Spinal cord (tissue), 10 donors: Measurements from ENCODE around the gene KLF7. TPM values are rescaled to one million over a fixed set of nuclear protein-coding genes. Genes with fewer than 3 reads are reported as not detected.

Experiments
- DNase-seq, 6 donors: peaks; one replicate each; pipeline versions ENCODE4 v3.0.0 to v3.0.0-alpha.2; 2013 to 2015; ENCODE audit warnings: low spot score in 6 of 6, low read depth in 4 of 6
- H3K27ac ChIP-seq: one replicate; pipeline ENCODE4 v1.5.1; 2013; ENCODE audit warnings: low read depth, low read length, control low read depth
- H3K27me3 ChIP-seq: one replicate; pipeline ENCODE4 v1.6.1; 2013; ENCODE audit warnings: low read length; ENCODE audit not compliant: control insufficient read depth, insufficient read depth
- H3K36me3 ChIP-seq: one replicate; pipeline ENCODE4 v1.6.1; 2013; ENCODE audit warnings: low read length; ENCODE audit not compliant: control insufficient read depth, insufficient read depth
- H3K4me1 ChIP-seq: one replicate; pipeline ENCODE4 v1.6.1; 2013; ENCODE audit warnings: low read length; ENCODE audit not compliant: control insufficient read depth, insufficient read depth
- H3K4me3 ChIP-seq: one replicate; pipeline ENCODE4 v1.5.1; 2013; ENCODE audit warnings: low read depth, low read length, control low read depth
- H3K9me3 ChIP-seq: one replicate; pipeline ENCODE4 v1.6.1; 2013; ENCODE audit warnings: low read length; ENCODE audit not compliant: control insufficient read depth, insufficient read depth
- WGBS: methylation state at CpG from one replicate; pipeline ENCODE4 v1.1.5; 2013; ENCODE audit warnings: missing lambda C conversion rate; ENCODE audit not compliant: insufficient coverage; 5-methylcytosine and 5-hydroxymethylcytosine counted together
- polyA plus RNA-seq, 2 donors: library from polyadenylated mRNA; unstranded; fragments of 120-200 nt; gene quantifications; one replicate each; pipeline ENCODE4 v1.2.1, GENCODE V29; 2013; ENCODE audit not compliant: insufficient read length in 2 of 2
- total RNA-seq, 2 donors: library from RNA; depleted of rRNA in 1 of 2; stranded (reverse); fragments of 120-200 nt in 1 of 2; fragments of >200 nt in 1 of 2; gene quantifications; one replicate each; pipeline versions ENCODE4 v1.2.3 to v1.2.4, GENCODE V29; 2013 to 2014
- donor health status: healthy.

Gene KLF7
- total and polyA plus RNA-seq, 4 donors = 18.2 to 30.0 (median 26.3) TPM

- Histone ChIP-seq H3K36me3 (no peaks in the 10 kb centered on the region), H3K4me3 (no peak overlapping the region), H3K27ac (peak overlapping the region; percentile 48), H3K4me1 (peaks cover 12% of the 10 kb centered on the region), H3K27me3 (no peaks in the 10 kb centered on the region), H3K9me3 (peaks cover 4% of the 10 kb centered on the region)
- no peak for DNase-seq
These were observed 33.7 kb downstream of the KLF7 start for GRCh38 chr2:207132019-207132418.

- H3K4me3 ChIP-seq = no peak overlapping the region
- peak overlapping the region; percentile 48 for H3K27ac ChIP-seq
- no peaks in the 10 kb centered on the region for H3K36me3 ChIP-seq
- H3K4me1 ChIP-seq = peaks cover 12% of the 10 kb centered on the region
- no peak for DNase-seq
- peaks cover 4% of the 10 kb centered on the region for H3K9me3 ChIP-seq
- WGBS = no CpG with 5 or more reads among the region's 2 CpGs
- H3K27me3 ChIP-seq = no peaks in the 10 kb centered on the region
These were observed 34.2 kb downstream of the KLF7 start for GRCh38 chr2:207131594-207131993.

- 90% methylated on average over 2 of the region's 2 CpGs for WGBS
- no peak for DNase-seq
- Histone ChIP-seq H3K4me3 (no peak overlapping the region), H3K36me3 (no peaks in the 10 kb centered on the region), H3K27ac (no peak overlapping the region), H3K4me1 (peaks cover 12% of the 10 kb centered on the region), H3K27me3 (no peaks in the 10 kb centered on the region), H3K9me3 (peaks cover 4% of the 10 kb centered on the region)
These were observed 34.7 kb downstream of the KLF7 start for GRCh38 chr2:207130958-207131521.

GRCh38 chr2:207129821-207130220 lies 35.9 kb downstream of the KLF7 start:
- H3K27ac ChIP-seq = no peak overlapping the region
- peaks cover 12% of the 10 kb centered on the region for H3K4me1 ChIP-seq
- no peaks in the 10 kb centered on the region for H3K27me3 ChIP-seq
- DNase-seq = no peak
- 79% methylated on average over 4 of the region's 4 CpGs for WGBS
- H3K36me3 ChIP-seq = no peaks in the 10 kb centered on the region
- peaks cover 4% of the 10 kb centered on the region for H3K9me3 ChIP-seq
- H3K4me3 ChIP-seq = no peak overlapping the region

- Histone ChIP-seq H3K36me3 (peaks cover 4% of the 10 kb centered on the region), H3K27ac (no peak overlapping the region), H3K4me3 (no peak overlapping the region), H3K9me3 (peaks cover 4% of the 10 kb centered on the region), H3K4me1 (peaks cover 12% of the 10 kb centered on the region), H3K27me3 (no peaks in the 10 kb centered on the region)
- DNase-seq = no peak
- 79% methylated on average over 2 of the region's 4 CpGs for WGBS
These were observed 36.9 kb downstream of the KLF7 start for GRCh38 chr2:207128867-207129266.

- H3K36me3 ChIP-seq = peaks cover 10% of the 10 kb centered on the region
- 94% methylated on average over 2 of the region's 4 CpGs for WGBS
- H3K4me1 ChIP-seq = peaks cover 10% of the 10 kb centered on the region
- DNase-seq = no peak
- H3K4me3 ChIP-seq = no peak overlapping the region
- no peaks in the 10 kb centered on the region for H3K27me3 ChIP-seq
- H3K9me3 ChIP-seq = peaks cover 4% of the 10 kb centered on the region
- no peak overlapping the region for H3K27ac ChIP-seq
These were observed 38.9 kb downstream of the KLF7 start for GRCh38 chr2:207126724-207127308.

- no peaks in the 10 kb centered on the region for H3K27me3 ChIP-seq
- H3K9me3 ChIP-seq = peaks cover 4% of the 10 kb centered on the region
- no peak overlapping the region for H3K4me3 ChIP-seq
- peaks cover 10% of the 10 kb centered on the region for H3K36me3 ChIP-seq
- H3K27ac ChIP-seq = no peak overlapping the region
- 84% methylated on average over 31 of the region's 31 CpGs for WGBS
- H3K4me1 ChIP-seq = peaks cover 10% of the 10 kb centered on the region
- DNase-seq = no peak
These were observed 41.9 kb downstream of the KLF7 start for GRCh38 chr2:207123776-207124391.

- 40% methylated on average over 1 of the region's 4 CpGs for WGBS
- Histone ChIP-seq H3K4me3 (no peak overlapping the region), H3K36me3 (peaks cover 10% of the 10 kb centered on the region), H3K27ac (no peak overlapping the region), H3K4me1 (peaks cover 10% of the 10 kb centered on the region), H3K9me3 (peaks cover 4% of the 10 kb centered on the region), H3K27me3 (no peaks in the 10 kb centered on the region)
- no peak for DNase-seq
These were observed 42.4 kb downstream of the KLF7 start for GRCh38 chr2:207123335-207123744.

- Histone ChIP-seq H3K4me1 (peaks cover 10% of the 10 kb centered on the region), H3K9me3 (no peaks in the 10 kb centered on the region), H3K27ac (no peak overlapping the region), H3K4me3 (no peak overlapping the region), H3K36me3 (peaks cover 10% of the 10 kb centered on the region), H3K27me3 (no peaks in the 10 kb centered on the region)
- DNase-seq = peak in 1 of 6 donors; percentile 93
- WGBS = 46% methylated on average over 2 of the region's 5 CpGs
These were observed 43.0 kb downstream of the KLF7 start for GRCh38 chr2:207122651-207123334.
